Gastroesophageal sphincter (tissue), 4 donors: ENCODE data around the gene SPDYC. TPM values are rescaled to one million over a fixed set of nuclear protein-coding genes. Genes with fewer than 3 reads are reported as not detected.

ENCODE experiments used
- ATAC-seq: fragments of 150-250 bp; one replicate; pipeline ENCODE4 v1.9.1; 2016; ENCODE audit warnings: mild to moderate bottlenecking, moderate library complexity
- H3K27ac ChIP-seq, 4 donors: fragments of 200-600 bp; sonication (generic) in 3 of 4; 1 replicate in 3 of 4; 2 replicates in 1 of 4; pipeline ENCODE4 v1.5.1; 2016 to 2019
- H3K27me3 ChIP-seq: fragments of 200-600 bp; sonication (generic); one replicate; pipeline ENCODE4 v1.5.1; 2019
- H3K36me3 ChIP-seq, 2 donors: fragments of 200-600 bp; sonication (generic); one replicate each; pipeline ENCODE4 v1.5.1; 2019; ENCODE audit warnings: control low read depth in 1 of 2
- H3K4me1 ChIP-seq, 3 donors: fragments of 200-600 bp; sonication (generic); 1 replicate in 2 of 3; 2 replicates in 1 of 3; pipeline ENCODE4 v1.5.1; 2016 to 2019; ENCODE audit warnings: control low read depth in 2 of 3
- H3K4me3 ChIP-seq, 2 donors: fragments of 200-600 bp; sonication (generic); one replicate each; pipeline ENCODE4 v1.5.1; 2019; ENCODE audit warnings: mild to moderate bottlenecking in 1 of 2, moderate library complexity in 1 of 2
- H3K9me3 ChIP-seq, 3 donors: fragments of 200-600 bp; sonication (generic); one replicate each; pipeline ENCODE4 v1.5.1; 2017 to 2019; ENCODE audit warnings: control low read depth in 2 of 3
- CTCF ChIP-seq, 4 experiments: fragments of 200-600 bp in 2 of 4; fragments of 450-650 bp in 2 of 4; sonication (generic) in 1 of 4; IDR thresholded peaks; one replicate each; pipeline ENCODE4 v1.5.1; 2017 to 2019; ENCODE audit warnings: antibody characterized with exemption in 4 of 4, mild to moderate bottlenecking in 2 of 4, moderate library complexity in 2 of 4
- EP300 ChIP-seq: sonication (generic); formaldehyde crosslinking; IDR thresholded peaks from one replicate; pipeline ENCODE4 v1.6.1; 2017; ENCODE audit warnings: antibody characterized with exemption, mild to moderate bottlenecking
- POLR2A ChIP-seq, 2 donors: fragments of 450-650 bp; IDR thresholded peaks; one replicate each; pipeline ENCODE4 v1.6.1; 2017; ENCODE audit warnings: antibody characterized with exemption in 2 of 2, mild to moderate bottlenecking in 2 of 2, moderate library complexity in 1 of 2
- POLR2AphosphoS5 ChIP-seq: sonication (generic); formaldehyde crosslinking; IDR thresholded peaks from one replicate; pipeline ENCODE4 v1.6.1; 2017; ENCODE audit warnings: antibody characterized with exemption
- WGBS, 2 donors: methylation state at CpG; one replicate each; pipeline ENCODE4 v1.1.5; 2018; ENCODE audit warnings: low coverage in 1 of 2; 5-methylcytosine and 5-hydroxymethylcytosine counted together
- total RNA-seq, 4 donors: library from RNA; depleted of rRNA; stranded (reverse); fragments of >200 nt; gene quantifications; one replicate each; pipeline ENCODE4 v1.1.0, GENCODE V29; 2016

SPDYC gene
- total RNA-seq, 4 donors from 2014 or later = not detected

DNA sequence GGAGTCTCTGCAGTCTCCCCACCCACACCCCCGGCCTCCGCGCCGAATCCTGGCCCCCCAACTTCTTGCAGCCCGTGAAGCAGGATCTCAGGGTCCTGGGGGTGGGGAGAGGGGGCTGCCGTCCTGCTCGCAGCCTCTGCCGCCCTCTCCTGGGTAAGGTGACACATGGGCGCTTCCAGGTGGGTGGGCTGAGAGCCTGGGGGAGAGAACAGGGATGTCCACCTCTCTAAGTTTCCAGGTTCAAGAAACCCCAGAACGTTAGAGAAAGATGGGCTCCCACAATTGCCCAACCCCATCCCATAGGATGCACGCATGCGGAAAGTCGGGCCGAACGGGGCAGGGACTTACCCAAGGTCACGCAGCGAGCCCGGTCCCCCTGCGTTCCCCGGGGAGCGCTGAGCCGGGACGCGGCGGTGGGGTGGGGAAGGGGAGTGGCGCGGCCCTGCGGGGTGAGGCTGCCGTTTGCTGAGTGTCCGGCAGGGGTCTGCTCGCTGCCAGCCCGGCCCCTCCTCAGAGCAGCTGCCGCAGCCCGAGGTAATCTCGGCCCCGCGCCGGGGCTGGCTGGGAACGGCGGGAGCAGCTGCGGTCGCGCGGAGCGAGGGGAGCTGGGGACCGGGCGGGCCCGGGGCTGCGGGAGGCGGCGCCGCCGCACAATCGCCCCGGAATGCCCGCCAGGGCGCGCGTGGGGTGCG, 11.0 kb downstream of the SPDYC start:
- Histone ChIP-seq H3K4me3 (peak overlapping the region; percentile 84 to 96), H3K27me3 (no peaks in the 10 kb centered on the region), H3K27ac (peak overlapping the region; percentile 82 to 92 (median 90)), H3K4me1 (peaks cover 0 to 43% (median 15%) of the 10 kb centered on the region in 3 donors), H3K36me3 (peaks cover 0 to 28% of the 10 kb centered on the region in 2 donors), H3K9me3 (no peaks in the 10 kb centered on the region)
- no peak for TF ChIP-seq POLR2AphosphoS5
- peak in 3 of 4 experiments; percentile 41 to 56 (median 51) for TF ChIP-seq CTCF (IDR thresholded peaks at IDR 0.05)
- TF ChIP-seq POLR2A (IDR thresholded peaks at IDR 0.05) = peak in 1 of 2 donors; percentile 45
- no CpG with 5 or more reads among the region's 60 CpGs for WGBS, 2 donors
- peak; percentile 76 for ATAC-seq

GRCh38 chr11:65181569-65182257, 11.7 kb downstream of the SPDYC start, which contains the start of gene CAPN1:
Gene CAPN1, plus strand, starts transcription at chr11:65181928. Its CDS starts 774 bp downstream, at chr11:65182702.
- no peaks in the 10 kb centered on the region for H3K9me3 ChIP-seq
- no peaks in the 10 kb centered on the region for H3K27me3 ChIP-seq
- TF ChIP-seq POLR2A (IDR thresholded peaks at IDR 0.05) (no peak), CTCF (IDR thresholded peaks at IDR 0.05) (no peak), EP300 (no peak), POLR2AphosphoS5 (peak; percentile 56)
- H3K27ac ChIP-seq = peak within 1 kb of the TSS; percentile 82 to 92 (median 90)
- H3K36me3 ChIP-seq = peaks cover 0 to 35% of the 10 kb centered on the region in 2 donors
- H3K4me1 ChIP-seq = peaks cover 0 to 43% (median 15%) of the 10 kb centered on the region in 3 donors
- ATAC-seq = peak; percentile 79
- 0% methylated on average over 3 of the region's 43 CpGs; no CpG with 5 or more reads in 1 of the 2 donors for WGBS, 2 donors
- H3K4me3 ChIP-seq = peak within 1 kb of the TSS; percentile 84 to 96

- no peaks in the 10 kb centered on the region for H3K9me3 ChIP-seq
- no peak for TF ChIP-seq POLR2A (IDR thresholded peaks at IDR 0.05)
- no peak for TF ChIP-seq POLR2AphosphoS5
- TF ChIP-seq CTCF (IDR thresholded peaks at IDR 0.05) = no peak
- no peak for TF ChIP-seq EP300
- peak overlapping the region; percentile 82 to 92 (median 90) for H3K27ac ChIP-seq
- H3K4me3 ChIP-seq = peak overlapping the region; percentile 84 to 96
- peaks cover 0 to 43% (median 15%) of the 10 kb centered on the region in 3 donors for H3K4me1 ChIP-seq
- peak; percentile 21 for ATAC-seq
- no peaks in the 10 kb centered on the region for H3K27me3 ChIP-seq
- peaks cover 0 to 43% of the 10 kb centered on the region in 2 donors for H3K36me3 ChIP-seq
- WGBS, 2 donors = 0% methylated on average over 4 of the region's 23 CpGs; no CpG with 5 or more reads in 1 of the 2 donors
Observed at GRCh38 chr11:65182258-65183170, 12.5 kb downstream of the SPDYC start.

DNA sequence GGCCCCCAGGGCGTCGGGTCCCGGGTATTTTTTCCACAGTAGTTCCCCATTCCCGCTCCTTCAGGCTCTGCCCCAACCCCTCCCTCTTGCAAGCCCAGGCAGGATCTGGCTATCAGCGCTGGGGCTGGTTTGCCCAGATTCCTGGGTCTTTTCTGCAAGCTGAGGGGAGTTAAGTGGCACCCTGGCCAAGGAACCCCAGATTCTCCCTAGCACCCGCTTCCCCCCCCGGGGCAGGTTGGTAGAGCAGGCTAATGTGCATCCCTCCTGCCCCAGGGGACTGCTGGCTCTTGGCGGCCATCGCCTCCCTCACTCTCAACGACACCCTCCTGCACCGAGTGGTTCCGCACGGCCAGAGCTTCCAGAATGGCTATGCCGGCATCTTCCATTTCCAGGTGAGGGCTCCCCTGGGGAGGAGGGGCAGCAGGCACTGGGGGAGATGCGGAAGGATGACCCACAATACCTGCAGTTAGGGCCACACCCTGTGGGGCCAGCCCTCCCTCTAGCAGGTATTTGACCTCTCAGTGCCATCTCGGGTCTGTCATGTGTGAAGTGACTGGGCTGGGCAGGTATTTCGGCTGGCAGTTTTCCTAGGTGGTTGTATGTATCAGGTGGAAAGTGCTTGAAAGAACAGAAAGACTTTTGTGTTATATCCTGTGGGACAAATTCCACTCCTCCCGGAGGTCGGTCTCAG, 13.3 kb downstream of the SPDYC start:
- WGBS, 2 donors = 76 to 100% methylated on average over 1 to 11 of the region's 19 CpGs
- ATAC-seq = no peak
- H3K4me1 ChIP-seq = peaks cover 0 to 43% (median 15%) of the 10 kb centered on the region in 3 donors
- H3K4me3 ChIP-seq = peak overlapping the region in 1 of 2 donors; percentile 96
- H3K27me3 ChIP-seq = no peaks in the 10 kb centered on the region
- no peak for TF ChIP-seq CTCF (IDR thresholded peaks at IDR 0.05)
- TF ChIP-seq EP300 = no peak
- no peak for TF ChIP-seq POLR2AphosphoS5
- TF ChIP-seq POLR2A (IDR thresholded peaks at IDR 0.05) = no peak
- peaks cover 0 to 51% of the 10 kb centered on the region in 2 donors for H3K36me3 ChIP-seq
- H3K9me3 ChIP-seq = no peaks in the 10 kb centered on the region
- H3K27ac ChIP-seq = peak overlapping the region in 3 of 4 donors; percentile 90 to 92 (median 91)
